Right ventricle myocardium inferior (tissue), 1 donor: Measurements from ENCODE around the gene FAM149A. TPM values are rescaled to one million over a fixed set of nuclear protein-coding genes. Genes with fewer than 3 reads are reported as not detected.
A peak's percentile ranks its signal among the peaks of the same experiment; 100 is the strongest.

ENCODE experiments used
- ATAC-seq: fragments of 200-7000 bp; cut with Tn5 transposase; one replicate; pipeline ENCODE4 v1.9.1; 2020; ENCODE audit warnings: mild to moderate bottlenecking, moderate library complexity
- DNase-seq: peaks from one replicate; pipeline ENCODE4 v3.0.0; 2021; ENCODE audit errors: missing footprints
- intact Hi-C: fragments of 100-400 bp; cut with DNase I; formaldehyde crosslinking; loops from one replicate; pipeline ENCODE4 v1.11.0; 2022
- long read RNA-seq: library from polyadenylated mRNA; unstranded; transcript quantifications from one replicate; pipeline ENCODE4 v2.0.0, GENCODE V29; 2021
- total RNA-seq: library from RNA; stranded (reverse); fragmentation: NEBNext Ultra II Directional; extraction: Animal tissue kit (Norgen Biotek cat#: 25700); gene quantifications from one replicate; pipeline ENCODE4 v1.2.1, GENCODE V29; 2021
- donor health status: DM: no; HTN: yes; CAD: no; lungs with severe emphysema.

The FAM149A gene
- total RNA-seq = 13.9 TPM
- long read RNA-seq, transcript FAM149A-215 (14 exons, 2,070 nt) = major isoform, 5 of 25 reads
- long read RNA-seq, partial matches to known transcripts = 6 of 25 reads
- long read RNA-seq, other reads (novel, unspliced or antisense) = 13 of 25 reads

DNA sequence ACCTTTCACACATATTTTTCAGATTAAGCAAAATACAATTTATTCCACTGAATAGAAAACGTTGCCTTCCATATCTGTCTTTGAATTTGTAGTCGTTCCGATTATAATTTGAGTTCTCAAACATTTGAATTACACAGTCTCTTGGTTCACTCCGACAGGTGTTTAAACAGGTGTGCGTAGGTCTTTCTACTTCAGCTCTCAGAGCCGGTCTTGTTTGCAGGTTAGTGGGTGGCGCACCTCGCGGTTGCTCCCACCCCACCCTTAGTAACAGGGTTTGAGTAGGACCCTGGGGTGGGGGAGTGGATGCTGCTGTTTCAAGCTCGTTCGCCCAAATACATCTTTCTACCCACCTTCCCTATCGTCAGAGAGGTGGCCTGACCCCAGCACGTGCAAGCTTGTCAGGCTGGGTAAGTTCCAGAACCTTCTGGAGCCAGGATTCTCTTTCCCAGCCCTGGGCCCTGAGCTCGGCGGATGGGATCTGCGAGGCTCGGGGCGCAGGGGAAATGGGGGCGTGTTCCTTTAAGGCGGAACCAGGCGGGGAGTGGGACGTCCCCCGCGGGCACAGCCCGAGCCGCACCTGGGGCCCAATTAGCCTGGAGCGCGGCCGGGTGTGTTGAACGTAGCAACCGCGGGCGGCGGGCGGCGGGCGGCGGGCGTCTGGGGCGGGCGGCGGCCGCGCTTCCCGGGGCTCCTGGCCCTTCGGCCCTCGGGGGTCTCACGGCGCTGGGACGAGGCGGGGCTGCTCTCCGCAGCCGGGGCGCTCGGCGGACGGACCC is at the start of gene FAM149A:
Gene FAM149A (plus strand): TSS at position 591 of the 776 bp plus-strand sequence.
- intact Hi-C loops = no loop called here
- DNase-seq (no peak), ATAC-seq (peak; percentile 45)

DNA sequence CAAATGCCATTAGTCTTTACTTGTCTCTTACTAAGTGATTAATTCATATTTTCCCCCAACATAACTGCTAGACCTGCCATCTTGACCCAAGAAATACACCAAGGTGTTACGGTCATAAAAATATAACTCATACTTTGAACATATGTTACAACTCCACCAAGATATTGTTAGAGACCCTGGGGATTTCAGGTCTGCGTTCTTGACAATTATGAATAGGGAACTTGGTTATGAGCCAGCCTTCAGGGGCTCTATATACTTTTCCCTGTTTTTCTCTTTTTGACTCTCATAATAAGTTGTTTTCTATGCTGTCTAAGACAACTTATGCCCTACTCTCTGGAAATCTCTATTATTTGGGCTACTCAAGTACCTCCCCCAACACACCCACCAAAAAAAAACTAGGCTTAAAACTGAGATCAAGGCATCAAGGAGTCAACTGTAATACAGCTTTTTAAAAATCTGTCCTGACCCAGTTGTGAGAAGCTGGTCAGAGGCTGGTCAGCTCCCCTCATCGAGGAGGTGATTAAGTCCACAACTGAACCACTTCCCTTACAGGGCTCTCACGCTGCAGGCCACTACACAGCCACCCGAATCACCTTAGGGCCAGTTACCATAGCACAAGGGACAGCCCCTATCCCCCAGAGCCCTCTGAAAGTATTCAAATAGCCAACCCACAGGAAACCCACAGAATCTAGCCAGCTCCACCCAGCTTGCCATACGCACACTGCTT is 46.1 kb upstream of the FAM149A start:
- DNase-seq (no peak), ATAC-seq (no peak)
- intact Hi-C loops = no loop called here

- no peak for ATAC-seq
- intact Hi-C loops = no loop called here
These were observed 45.6 kb upstream of the FAM149A start for GRCh38 chr4:186058980-186059316.

GRCh38 chr4:186061921-186062320 is 42.6 kb upstream of the FAM149A start:
- ATAC-seq (no peak), DNase-seq (no peak)
- intact Hi-C loops = loop anchor here (10.0 kb wide), 1 partner anchor 523 kb away; no protein-coding TSS in a partner anchor

More at GRCh38 chr4:186058980-186059316, 45.6 kb upstream of the FAM149A start:
- DNase-seq = no peak

- peak; percentile 91 for ATAC-seq
- no peak for DNase-seq
- intact Hi-C loops = loop anchor here (1.0 to 10.0 kb wide), 3 partner anchors 69 to 517 kb away; partner anchors contain the start of gene CYP4V2
These were observed 36.6 kb upstream of the FAM149A start for GRCh38 chr4:186067757-186068385.

DNA sequence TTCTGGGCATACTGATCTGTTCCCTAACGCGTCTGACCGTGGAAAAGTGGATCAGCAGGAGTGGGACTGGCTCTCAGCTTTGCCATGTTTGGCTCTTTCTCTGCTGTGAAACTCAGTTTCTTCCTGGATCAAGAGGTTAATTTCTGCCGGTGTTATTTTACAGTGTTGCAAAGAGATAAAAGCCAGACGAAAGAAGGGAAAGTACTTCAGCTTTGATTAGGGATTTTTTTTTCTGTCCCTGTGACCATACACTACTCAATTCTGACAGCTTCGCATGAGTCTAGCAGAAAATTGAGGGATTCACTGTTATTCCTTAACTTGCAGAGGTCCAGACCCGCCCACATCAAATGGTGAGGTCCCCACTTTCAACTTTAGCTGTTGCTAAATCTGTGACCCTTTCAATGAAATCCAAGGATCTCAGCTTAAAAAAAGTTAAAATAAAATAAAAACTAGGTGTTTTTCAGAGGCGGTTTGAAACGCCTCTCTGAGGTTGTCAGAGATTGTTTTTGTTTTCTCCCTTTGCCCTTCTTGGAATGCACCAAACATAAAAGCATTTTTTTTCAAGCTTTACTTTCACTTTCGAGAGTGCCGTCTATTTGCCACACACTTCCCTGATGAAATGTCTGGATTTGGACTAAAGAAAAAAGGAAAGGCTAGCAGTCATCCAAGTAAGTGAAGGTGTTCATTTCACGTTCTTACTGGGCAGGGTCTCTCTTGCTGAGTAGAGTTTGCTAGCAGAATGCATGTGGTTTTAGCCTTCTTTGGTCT is 35.7 kb upstream of the FAM149A start, which contains the start of gene TLR3:
Gene TLR3 (plus strand): TSS at position 576 of the 768 bp plus-strand sequence. CDS start 7,464 bp downstream, outside the sequence.
- DNase-seq (no peak), ATAC-seq (peak; percentile 49)
- intact Hi-C loops = loop anchor here (1.0 to 10.0 kb wide), 3 partner anchors 69 to 516 kb away; partner anchors contain the start of gene CYP4V2

- ATAC-seq (no peak), DNase-seq (no peak)
- intact Hi-C loops = loop anchor here (10.0 kb wide), 1 partner anchor 515 kb away; no protein-coding TSS in a partner anchor
These were observed 34.8 kb upstream of the FAM149A start for GRCh38 chr4:186069729-186070128.

- no peak for DNase-seq
- ATAC-seq = no peak
- intact Hi-C loops = no loop called here
These were observed 32.0 kb upstream of the FAM149A start for GRCh38 chr4:186072516-186072915.

DNA sequence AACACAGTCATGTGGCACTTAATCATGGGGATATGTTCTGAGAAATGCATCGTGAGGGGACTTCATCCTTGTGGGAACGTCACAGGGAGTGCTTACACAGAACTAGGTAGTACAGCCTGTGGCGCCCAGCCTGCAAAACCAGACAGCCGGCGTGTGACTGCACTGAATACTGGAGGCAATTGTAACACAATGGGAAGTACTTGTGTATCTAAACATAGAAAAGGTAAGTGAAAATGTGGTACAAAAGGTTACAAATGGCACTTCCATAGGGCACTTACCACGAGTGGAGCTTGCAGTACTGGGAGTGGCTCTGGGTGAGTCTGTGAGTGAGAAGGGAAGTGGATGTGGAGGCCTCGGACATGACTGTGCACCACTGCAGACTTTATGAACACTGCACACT is 30.3 kb upstream of the FAM149A start:
- ATAC-seq (peak; percentile 39), DNase-seq (no peak)
- intact Hi-C loops = no loop called here

GRCh38 chr4:186078981-186079638 is 25.4 kb upstream of the FAM149A start:
- intact Hi-C loops = no loop called here
- ATAC-seq = no peak
- DNase-seq = no peak

DNA sequence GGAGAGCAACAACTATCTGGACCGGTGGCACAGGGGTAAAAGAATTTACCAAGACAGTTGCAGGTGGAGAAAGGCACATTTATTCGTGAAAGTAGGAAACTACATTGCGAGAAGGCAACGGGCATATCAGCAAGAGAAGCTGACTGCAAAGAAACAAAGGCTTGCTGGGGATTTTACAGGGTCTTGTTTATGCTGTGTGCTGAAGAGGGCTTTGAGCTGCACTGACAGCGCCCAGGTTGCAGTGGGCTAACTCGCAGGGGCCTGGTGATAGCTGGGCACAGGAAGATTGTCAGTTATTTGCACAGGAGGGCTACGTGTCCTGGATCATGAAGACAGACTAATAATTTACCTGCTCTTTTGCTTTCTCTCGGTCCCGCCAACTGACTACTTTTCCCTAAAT is 24.8 kb upstream of the FAM149A start:
- no peak for DNase-seq
- no peak for ATAC-seq
- intact Hi-C loops = no loop called here

DNA sequence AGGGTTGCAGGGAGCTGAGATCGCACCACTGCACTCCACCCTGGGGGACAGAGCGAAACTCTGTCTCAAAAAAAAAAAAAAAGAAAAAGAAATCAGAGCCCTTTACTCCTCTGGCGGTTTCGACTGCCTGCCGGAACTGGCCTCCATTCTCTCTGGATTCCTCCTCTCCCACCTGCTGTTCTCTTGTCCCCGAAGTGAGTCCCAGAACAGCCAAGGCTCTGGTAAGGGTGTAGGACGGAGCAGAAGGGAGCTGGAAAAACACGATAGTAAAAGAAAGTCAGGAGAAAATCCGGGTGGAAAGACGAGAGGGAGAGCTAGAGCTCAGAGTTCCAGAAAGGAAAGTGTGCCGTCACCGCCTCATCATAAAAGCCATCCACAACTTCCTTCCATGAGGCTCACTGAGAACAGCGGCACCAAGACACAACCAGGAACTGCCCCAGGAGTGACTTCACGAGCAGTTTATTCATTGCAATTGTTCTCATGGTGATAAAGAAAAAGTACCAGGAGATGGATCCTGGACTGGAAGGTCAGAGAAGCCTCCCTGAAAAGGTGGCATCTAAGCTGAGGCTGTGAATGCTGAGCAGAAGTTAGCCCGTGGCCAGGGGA is 23.2 kb upstream of the FAM149A start:
- no peak for ATAC-seq
- DNase-seq = no peak
- intact Hi-C loops = no loop called here

- intact Hi-C loops = no loop called here
- no peak for ATAC-seq
- DNase-seq = no peak
These were observed 22.3 kb upstream of the FAM149A start for GRCh38 chr4:186082221-186082620.

DNA sequence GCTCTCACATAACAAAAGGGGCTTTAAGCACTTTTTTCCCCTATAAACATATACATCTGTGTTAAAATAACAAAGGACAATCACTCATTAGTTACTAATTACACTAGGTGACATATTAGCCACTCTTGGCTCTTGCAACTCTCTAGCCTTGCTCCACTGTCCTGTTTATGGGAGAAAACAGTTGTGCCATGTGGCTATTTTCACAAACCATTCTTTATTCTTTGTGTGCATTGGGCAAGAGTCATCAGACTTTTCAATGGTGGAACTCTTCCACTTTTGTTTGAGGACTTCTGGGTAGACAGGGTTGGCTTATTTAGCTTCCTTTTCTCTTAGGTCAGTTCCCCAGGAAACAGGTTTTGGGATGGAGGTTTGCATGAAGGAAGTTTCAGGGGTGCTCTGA is 16.0 kb upstream of the FAM149A start:
- ATAC-seq (no peak), DNase-seq (no peak)
- intact Hi-C loops = no loop called here

- DNase-seq = no peak
- intact Hi-C loops = no loop called here
- ATAC-seq = no peak
These were observed 12.2 kb upstream of the FAM149A start for GRCh38 chr4:186092296-186092695.

GRCh38 chr4:186095406-186095805 is 9.1 kb upstream of the FAM149A start:
- DNase-seq (no peak), ATAC-seq (no peak)
- intact Hi-C loops = no loop called here

DNA sequence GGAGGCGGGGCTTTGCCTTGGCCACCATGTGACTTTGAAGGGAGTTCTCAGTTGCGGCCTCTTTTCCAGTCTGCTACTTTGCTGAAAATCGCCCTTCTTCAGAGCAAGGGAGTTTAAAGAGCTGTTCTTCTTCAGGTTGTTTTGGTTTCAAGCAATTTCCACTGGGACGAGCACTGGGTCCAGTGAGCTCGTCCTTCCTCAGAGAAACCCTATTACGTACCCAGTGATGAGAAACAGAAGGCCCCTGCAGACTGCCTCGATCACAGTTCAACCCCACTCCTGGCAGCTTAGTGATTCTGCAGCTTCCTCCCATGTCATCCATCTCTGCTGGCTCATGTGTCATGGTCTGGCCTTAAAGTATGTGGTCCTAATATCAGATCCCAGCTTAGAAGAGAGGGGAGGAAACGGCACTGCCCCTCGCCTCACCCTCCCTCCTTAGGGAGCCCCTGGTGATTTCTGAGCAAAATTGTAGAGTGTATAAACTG is 7.8 kb upstream of the FAM149A start:
- no peak for DNase-seq
- no peak for ATAC-seq
- intact Hi-C loops = no loop called here
